ENCODE data around the gene CWF19L1.

DNA sequence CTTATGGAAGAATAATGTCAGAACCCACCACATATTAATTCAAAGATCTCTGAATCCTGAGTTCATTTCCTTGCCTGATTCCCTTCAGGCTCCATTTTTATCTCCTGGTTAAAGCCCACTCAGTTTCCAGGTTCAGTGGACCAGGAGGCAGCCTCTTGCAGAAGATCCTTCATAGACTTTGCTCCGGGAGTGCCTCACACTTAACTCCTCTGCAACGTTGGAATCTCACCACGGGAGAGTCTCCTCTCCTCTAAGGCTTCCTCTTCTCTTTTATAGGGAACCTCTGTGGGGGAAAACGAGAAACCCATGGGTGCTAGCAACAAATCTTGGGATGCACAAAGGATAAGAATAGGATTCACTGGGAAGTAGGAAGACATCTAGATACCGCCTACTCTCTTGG lies 20.8 kb upstream of the CWF19L1 start:
- TF ChIP-seq POLR2AphosphoS5 (IDR thresholded peaks at IDR 0.05; ENCODE audit: borderline replicate concordance, low read depth, low read length), result no peak
- TF ChIP-seq EZH2 (IDR thresholded peaks at IDR 0.05), result no peak

All from SK-N-MC (cell line).